ENCODE measurements around the gene CMTM4.

CMTM4 gene

DNA sequence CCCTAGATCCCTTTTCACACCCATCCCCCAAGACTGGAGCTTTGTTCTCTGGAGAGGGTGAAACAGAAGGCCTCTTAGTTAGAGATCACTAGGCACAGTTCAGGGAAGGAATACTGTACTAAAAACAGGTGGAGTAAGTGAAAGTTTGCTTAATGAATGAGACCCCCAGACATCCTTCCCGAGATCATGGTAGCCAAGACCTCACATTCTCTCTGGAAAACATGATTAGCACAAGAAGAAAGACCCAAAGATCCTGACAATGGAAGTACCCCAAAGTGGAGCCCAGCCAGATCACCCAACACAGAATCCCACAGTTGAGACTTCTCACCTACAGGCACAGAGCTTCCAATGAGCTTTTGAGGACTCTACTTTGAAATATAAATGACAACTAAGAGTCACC is 3.4 kb upstream of the CMTM4 start:
- no peaks in the 10 kb centered on the region for H3K27me3 ChIP-seq (ENCODE audit: insufficient read depth, low read length, poor library complexity, severe bottlenecking)
- H3K9me3 ChIP-seq (ENCODE audit: insufficient read depth, low read depth, low read length), result no peaks in the 10 kb centered on the region
- H3K4me1 ChIP-seq (ENCODE audit: insufficient read depth, low read length, poor library complexity, severe bottlenecking), result peaks cover 15% of the 10 kb centered on the region
- TF ChIP-seq, protein P1, sequence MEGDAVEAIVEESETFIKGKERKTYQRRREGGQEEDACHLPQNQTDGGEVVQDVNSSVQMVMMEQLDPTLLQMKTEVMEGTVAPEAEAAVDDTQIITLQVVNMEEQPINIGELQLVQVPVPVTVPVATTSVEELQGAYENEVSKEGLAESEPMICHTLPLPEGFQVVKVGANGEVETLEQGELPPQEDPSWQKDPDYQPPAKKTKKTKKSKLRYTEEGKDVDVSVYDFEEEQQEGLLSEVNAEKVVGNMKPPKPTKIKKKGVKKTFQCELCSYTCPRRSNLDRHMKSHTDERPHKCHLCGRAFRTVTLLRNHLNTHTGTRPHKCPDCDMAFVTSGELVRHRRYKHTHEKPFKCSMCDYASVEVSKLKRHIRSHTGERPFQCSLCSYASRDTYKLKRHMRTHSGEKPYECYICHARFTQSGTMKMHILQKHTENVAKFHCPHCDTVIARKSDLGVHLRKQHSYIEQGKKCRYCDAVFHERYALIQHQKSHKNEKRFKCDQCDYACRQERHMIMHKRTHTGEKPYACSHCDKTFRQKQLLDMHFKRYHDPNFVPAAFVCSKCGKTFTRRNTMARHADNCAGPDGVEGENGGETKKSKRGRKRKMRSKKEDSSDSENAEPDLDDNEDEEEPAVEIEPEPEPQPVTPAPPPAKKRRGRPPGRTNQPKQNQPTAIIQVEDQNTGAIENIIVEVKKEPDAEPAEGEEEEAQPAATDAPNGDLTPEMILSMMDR (conservative IDR thresholded peaks at IDR 0.05; ENCODE audit: low read length), result no peak
- no peak for TF ChIP-seq EZH2phosphoT487 (IDR thresholded peaks at IDR 0.05; ENCODE audit: borderline replicate concordance)
- H3K36me3 ChIP-seq (ENCODE audit: insufficient read depth, low read length), result no peaks in the 10 kb centered on the region
- H3K9ac ChIP-seq (ENCODE audit: low read depth, low read length, poor library complexity, severe bottlenecking), result no peak overlapping the region
- H3K9me2 ChIP-seq (replicated peaks; ENCODE audit: low read depth, low read length), result no peaks in the 10 kb centered on the region
- H3K4me2 ChIP-seq (ENCODE audit: low read depth, low read length, poor library complexity, severe bottlenecking), result no peak overlapping the region
- H3F3A ChIP-seq (ENCODE audit: low read depth), result no peaks in the 10 kb centered on the region
- peak overlapping the region; percentile 8; the same call in 1 of the 2 replicates for H2AFZ ChIP-seq (ENCODE audit: low read length)
- no peaks in the 10 kb centered on the region for H3K79me2 ChIP-seq (ENCODE audit: insufficient read depth, low read length)
- peaks cover 4% of the 10 kb centered on the region for H4K20me1 ChIP-seq (ENCODE audit: insufficient read depth, low read length, poor library complexity, severe bottlenecking)
- H3K4me3 ChIP-seq (ENCODE audit: low read length, poor library complexity, severe bottlenecking), result no peak overlapping the region

DNA sequence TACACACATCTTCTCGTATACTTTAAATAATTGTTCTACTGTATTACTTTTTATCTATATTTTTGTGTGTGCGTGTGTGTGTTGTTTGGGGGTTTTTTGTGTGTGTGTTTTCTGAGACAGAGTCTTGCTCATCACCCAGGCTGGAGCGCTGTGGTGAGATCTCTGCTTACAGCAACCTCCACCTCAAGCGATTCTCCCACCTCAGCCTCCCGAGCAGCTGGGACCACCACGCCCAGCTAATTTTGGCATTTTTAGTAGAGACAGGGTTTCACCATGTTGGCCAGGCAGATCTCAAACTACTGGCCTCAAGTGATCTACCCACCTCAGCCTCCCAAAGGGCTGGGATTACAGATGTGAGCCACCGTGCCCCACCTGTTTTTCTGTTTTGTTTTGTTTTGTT is 1.5 kb upstream of the CMTM4 start:
- no peak overlapping the region for H3K4me2 ChIP-seq (ENCODE audit: low read depth, low read length, poor library complexity, severe bottlenecking)

DNA sequence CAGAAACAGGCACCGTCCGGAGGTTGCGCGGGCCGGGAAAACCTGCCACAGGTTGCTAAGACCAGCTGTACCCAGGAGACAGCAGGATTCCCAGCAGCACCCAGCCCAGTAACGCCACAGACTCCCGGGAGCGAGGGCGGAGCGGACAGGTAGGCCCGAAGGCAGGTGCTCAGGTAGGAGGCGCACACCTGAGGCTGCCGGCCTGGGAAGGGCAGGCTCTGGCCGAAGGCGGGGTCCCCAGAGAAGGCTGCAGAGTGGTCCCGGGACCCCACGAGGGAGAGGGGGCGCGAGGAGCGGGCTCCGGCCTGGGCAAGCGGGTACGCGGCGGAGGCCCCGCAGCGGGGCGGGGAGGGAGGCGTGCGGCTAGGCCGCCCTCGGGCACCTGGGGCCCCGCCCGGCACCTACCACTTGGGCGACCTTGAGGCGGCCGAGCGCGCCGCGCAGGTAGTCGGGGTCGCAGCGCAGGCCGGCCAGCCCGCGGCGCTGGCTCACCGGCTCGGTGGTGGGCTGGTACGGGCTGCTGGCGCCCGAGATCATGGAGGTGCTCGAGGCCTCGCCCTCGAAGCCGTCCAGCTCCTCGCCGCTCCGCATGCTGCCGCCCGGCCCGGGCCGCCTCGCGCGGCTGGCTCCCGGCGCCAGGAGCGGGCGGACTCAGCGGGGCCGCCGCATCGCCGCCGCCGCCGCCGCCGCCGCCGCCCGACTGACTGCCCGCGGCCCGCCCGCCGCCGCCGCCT is 441 bp downstream of the CMTM4 start:
- Histone ChIP-seq H3K79me2 (ENCODE audit: insufficient read depth, low read length) (no peaks in the 10 kb centered on the region), H3K9me2 (replicated peaks; ENCODE audit: low read depth, low read length) (no peaks in the 10 kb centered on the region), H3K4me2 (ENCODE audit: low read depth, low read length, poor library complexity, severe bottlenecking) (peak overlapping the region; percentile 88), H3F3A (ENCODE audit: low read depth) (no peaks in the 10 kb centered on the region), H4K20me1 (ENCODE audit: insufficient read depth, low read length, poor library complexity, severe bottlenecking) (peaks cover 4% of the 10 kb centered on the region), H3K36me3 (ENCODE audit: insufficient read depth, low read length) (no peaks in the 10 kb centered on the region), H3K4me1 (ENCODE audit: insufficient read depth, low read length, poor library complexity, severe bottlenecking) (peaks cover 14% of the 10 kb centered on the region), H3K9ac (ENCODE audit: low read depth, low read length, poor library complexity, severe bottlenecking) (no peak overlapping the region), H3K27me3 (ENCODE audit: insufficient read depth, low read length, poor library complexity, severe bottlenecking) (peaks cover 6% of the 10 kb centered on the region), H3K4me3 (ENCODE audit: low read length, poor library complexity, severe bottlenecking) (peak overlapping the region; percentile 56), H3K9me3 (ENCODE audit: insufficient read depth, low read depth, low read length) (no peaks in the 10 kb centered on the region), H2AFZ (ENCODE audit: low read length) (no peak overlapping the region)
- TF ChIP-seq, protein P1 (conservative IDR thresholded peaks at IDR 0.05; ENCODE audit: low read length), result no peak
- TF ChIP-seq EZH2phosphoT487 (IDR thresholded peaks at IDR 0.05; ENCODE audit: borderline replicate concordance), result no peak

More for the DNA sequence above, 1.5 kb upstream of the CMTM4 start:
- no peak overlapping the region for H2AFZ ChIP-seq (ENCODE audit: low read length)
- H3K27me3 ChIP-seq (ENCODE audit: insufficient read depth, low read length, poor library complexity, severe bottlenecking), result peaks cover 4% of the 10 kb centered on the region
- H3K4me3 ChIP-seq (ENCODE audit: low read length, poor library complexity, severe bottlenecking), result no peak overlapping the region
- peaks cover 17% of the 10 kb centered on the region for H3K4me1 ChIP-seq (ENCODE audit: insufficient read depth, low read length, poor library complexity, severe bottlenecking)
- H4K20me1 ChIP-seq (ENCODE audit: insufficient read depth, low read length, poor library complexity, severe bottlenecking), result peaks cover 4% of the 10 kb centered on the region
- H3K79me2 ChIP-seq (ENCODE audit: insufficient read depth, low read length), result no peaks in the 10 kb centered on the region
- H3F3A ChIP-seq (ENCODE audit: low read depth), result no peaks in the 10 kb centered on the region
- no peak overlapping the region for H3K9ac ChIP-seq (ENCODE audit: low read depth, low read length, poor library complexity, severe bottlenecking)
- no peaks in the 10 kb centered on the region for H3K36me3 ChIP-seq (ENCODE audit: insufficient read depth, low read length)
- TF ChIP-seq EZH2phosphoT487 (IDR thresholded peaks at IDR 0.05; ENCODE audit: borderline replicate concordance), result no peak
- TF ChIP-seq, protein P1 (conservative IDR thresholded peaks at IDR 0.05; ENCODE audit: low read length), result no peak
- H3K9me2 ChIP-seq (replicated peaks; ENCODE audit: low read depth, low read length), result no peaks in the 10 kb centered on the region
- no peaks in the 10 kb centered on the region for H3K9me3 ChIP-seq (ENCODE audit: insufficient read depth, low read depth, low read length)
